Melanocyte of skin (primary cell): ENCODE results near the gene RNF182. TPM values are rescaled to one million over a fixed set of nuclear protein-coding genes. Genes with fewer than 3 reads are reported as not detected.

Source experiments
- total RNA-seq, 2 donors: library from RNA; depleted of rRNA; stranded (reverse); fragments of >200 nt; gene quantifications; 2 replicates each; pipeline ENCODE4 v1.2.3, GENCODE V29; 2012

Gene RNF182, protein sequence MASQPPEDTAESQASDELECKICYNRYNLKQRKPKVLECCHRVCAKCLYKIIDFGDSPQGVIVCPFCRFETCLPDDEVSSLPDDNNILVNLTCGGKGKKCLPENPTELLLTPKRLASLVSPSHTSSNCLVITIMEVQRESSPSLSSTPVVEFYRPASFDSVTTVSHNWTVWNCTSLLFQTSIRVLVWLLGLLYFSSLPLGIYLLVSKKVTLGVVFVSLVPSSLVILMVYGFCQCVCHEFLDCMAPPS
- total RNA-seq = 10 to 100 TPM in 1 of 2 donors, 1 to 10 TPM in 1; 6.5 to 19.6 TPM

GRCh38 chr6:13924949-13925881, at the start of gene RNF182:
Gene RNF182, plus strand, starts transcription at chr6:13924952. Its CDS starts 52,168 bp downstream, at chr6:13977120.

Other genes starting within 250 kb of the RNF182 start
- gene RANBP9, start 213.1 kb upstream of the RNF182 start, total RNA-seq = 10 to 100 TPM; 23.1 to 24.3 TPM
- 10 to 100 TPM; 11.0 to 23.0 TPM for gene MCUR1, start 110.4 kb upstream of the RNF182 start, total RNA-seq
- 10 to 100 TPM in 1 of 2 donors, 1 to 10 TPM in 1; 6.5 to 23.6 TPM for gene CD83, start 192.8 kb downstream of the RNF182 start, total RNA-seq